Stimulated activated CD8-positive, alpha-beta memory T cell treated with anti-CD3 and anti-CD28 coated beads, Interleukin-15, amount 100 ng/mL, for 48 hours (primary cell): ENCODE results near the gene SLC9A7.

Source experiments
- DNase-seq, 2 donors: peaks; one replicate each; pipeline ENCODE4 v3.0.0-alpha.2; 2020; ENCODE audit warnings: low read depth in 2 of 2

SLC9A7 gene

GRCh38 chrX:46573331-46573891 is 185.5 kb downstream of the SLC9A7 start, which contains the start of gene CHST7:
CHST7 (plus strand) TSS chrX:46573765; CDS start chrX:46573932, 167 bp downstream.
- DNase-seq, result peak in 1 of 2 donors; percentile 45

GRCh38 chrX:46572340-46572936 is 186.5 kb downstream of the SLC9A7 start:
- DNase-seq, result peak in 1 of 2 donors; percentile 43

- no peak for DNase-seq
Measured at GRCh38 chrX:46571423-46572339, 187.2 kb downstream of the SLC9A7 start.

- DNase-seq, result no peak
Measured at GRCh38 chrX:46569621-46570020, 189.3 kb downstream of the SLC9A7 start.

- no peak for DNase-seq
Measured at GRCh38 chrX:46567388-46567787, 191.5 kb downstream of the SLC9A7 start.

- DNase-seq, result no peak
Measured at GRCh38 chrX:46561824-46562657, 196.9 kb downstream of the SLC9A7 start.

- DNase-seq, result no peak
Measured at GRCh38 chrX:46559062-46559461, 199.9 kb downstream of the SLC9A7 start.

GRCh38 chrX:46554942-46555341 is 204.0 kb downstream of the SLC9A7 start:
- no peak for DNase-seq

GRCh38 chrX:46553935-46554334 is 205.0 kb downstream of the SLC9A7 start:
- no peak for DNase-seq

- no peak for DNase-seq
Measured at GRCh38 chrX:46551494-46552128, 207.3 kb downstream of the SLC9A7 start.

- DNase-seq, result no peak
Measured at GRCh38 chrX:46549914-46550313, 209.0 kb downstream of the SLC9A7 start.
